DOHH2 (cell line): ENCODE data around the gene SCGB2B2.

Source experiments
- EZH2phosphoT487 ChIP-seq: fragments of 200-600 bp; sonication (generic); IDR thresholded peaks from 2 replicates; pipeline ENCODE4 v1.6.1; 2017; ENCODE audit warnings: borderline replicate concordance, mild to moderate bottlenecking, antibody characterized with exemption, low read length, moderate library complexity, mixed read lengths
- TF ChIP-seq, protein P1 (sequence below): fragments of 200-600 bp; sonication (generic); IDR thresholded peaks from one replicate; pipeline ENCODE4 v1.5.1; 2014; ENCODE audit warnings: antibody characterized with exemption, mild to moderate bottlenecking, low read depth, low read length; ENCODE audit not compliant: poor library complexity, severe bottlenecking

DNA sequence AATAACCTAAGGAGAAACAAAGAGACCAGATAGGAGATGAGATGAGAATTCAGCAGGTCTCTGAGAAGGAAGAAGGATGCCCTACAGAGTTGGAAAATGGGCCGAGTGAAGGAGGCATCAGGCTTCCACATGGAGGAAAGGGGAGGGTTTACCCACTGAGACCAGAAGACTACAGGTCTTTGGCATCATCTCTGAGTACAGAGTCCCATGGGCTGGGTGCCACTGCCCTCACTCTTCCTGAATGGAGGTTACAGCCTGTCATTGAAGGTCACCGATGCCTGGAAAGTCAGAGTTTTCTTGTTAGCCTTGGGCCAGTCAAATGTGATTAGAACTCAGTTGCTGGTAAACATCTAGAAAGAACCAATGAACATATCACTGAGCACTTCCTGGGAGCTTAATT lies 10.4 kb upstream of the SCGB2B2 start:
- TF ChIP-seq, protein P1, sequence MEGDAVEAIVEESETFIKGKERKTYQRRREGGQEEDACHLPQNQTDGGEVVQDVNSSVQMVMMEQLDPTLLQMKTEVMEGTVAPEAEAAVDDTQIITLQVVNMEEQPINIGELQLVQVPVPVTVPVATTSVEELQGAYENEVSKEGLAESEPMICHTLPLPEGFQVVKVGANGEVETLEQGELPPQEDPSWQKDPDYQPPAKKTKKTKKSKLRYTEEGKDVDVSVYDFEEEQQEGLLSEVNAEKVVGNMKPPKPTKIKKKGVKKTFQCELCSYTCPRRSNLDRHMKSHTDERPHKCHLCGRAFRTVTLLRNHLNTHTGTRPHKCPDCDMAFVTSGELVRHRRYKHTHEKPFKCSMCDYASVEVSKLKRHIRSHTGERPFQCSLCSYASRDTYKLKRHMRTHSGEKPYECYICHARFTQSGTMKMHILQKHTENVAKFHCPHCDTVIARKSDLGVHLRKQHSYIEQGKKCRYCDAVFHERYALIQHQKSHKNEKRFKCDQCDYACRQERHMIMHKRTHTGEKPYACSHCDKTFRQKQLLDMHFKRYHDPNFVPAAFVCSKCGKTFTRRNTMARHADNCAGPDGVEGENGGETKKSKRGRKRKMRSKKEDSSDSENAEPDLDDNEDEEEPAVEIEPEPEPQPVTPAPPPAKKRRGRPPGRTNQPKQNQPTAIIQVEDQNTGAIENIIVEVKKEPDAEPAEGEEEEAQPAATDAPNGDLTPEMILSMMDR: no peak
- TF ChIP-seq EZH2phosphoT487: no peak
